Prostate gland (tissue), 2 donors: ENCODE measurements around the gene UMODL1. TPM values are rescaled to one million over a fixed set of nuclear protein-coding genes. Genes with fewer than 3 reads are reported as not detected.
"Not testable (repeated sequence)": the region's sequence is repeated elsewhere in the genome, so short reads cannot be mapped to it uniquely, and the experiment has no call there.

Experiments used
- DNase-seq: peaks from one replicate; pipeline ENCODE4 v3.0.0-alpha.2; 2019; ENCODE audit warnings: low spot score
- H3K27ac ChIP-seq, 2 donors: fragments of 200-600 bp; sonication (generic); 2 replicates each; pipeline ENCODE4 v1.5.1; 2017 to 2019
- H3K27me3 ChIP-seq: fragments of 200-600 bp; sonication (generic); replicated peaks from 2 replicates; pipeline ENCODE4 v1.5.1; 2019; ENCODE audit not compliant: insufficient read depth
- H3K36me3 ChIP-seq, 2 donors: fragments of 200-600 bp; sonication (generic); 1 replicate in 1 of 2; 2 replicates in 1 of 2; pipeline versions ENCODE4 v1.5.1 to v1.8.1; 2017 to 2019
- H3K4me1 ChIP-seq: fragments of 200-600 bp; sonication (generic); replicated peaks from 2 replicates; pipeline ENCODE4 v1.5.1; 2019
- H3K4me3 ChIP-seq, 2 donors: fragments of 200-600 bp; sonication (generic); 2 replicates each; pipeline ENCODE4 v1.5.1; 2017 to 2019
- H3K9me3 ChIP-seq: fragments of 200-600 bp; sonication (generic); 2 replicates; pipeline ENCODE4 v1.5.1; 2017
- POLR2A ChIP-seq: fragments of 450-650 bp; IDR thresholded peaks from one replicate; pipeline ENCODE4 v1.6.1; 2016; ENCODE audit warnings: antibody characterized with exemption, mild to moderate bottlenecking
- POLR2AphosphoS5 ChIP-seq: sonication (generic); formaldehyde crosslinking; IDR thresholded peaks from one replicate; pipeline ENCODE4 v1.6.1; 2017; ENCODE audit warnings: antibody characterized with exemption
- WGBS: methylation state at CpG from one replicate; pipeline ENCODE4 v1.1.5; 2018; 5-methylcytosine and 5-hydroxymethylcytosine counted together
- intact Hi-C: fragments of 100-400 bp; cut with DNase I; formaldehyde crosslinking; loops from one replicate; pipeline ENCODE4 v1.14.2; 2022
- total RNA-seq, 2 donors: library from RNA; depleted of rRNA; stranded (reverse); fragments of >200 nt; gene quantifications; one replicate each; pipeline ENCODE4 v1.1.0, GENCODE V29; 2016
- TF ChIP-seq, protein P1 (sequence below), 4 experiments: fragments of 200-600 bp in 2 of 4; fragments of 450-650 bp in 2 of 4; sonication (generic) in 2 of 4; IDR thresholded peaks; 1 replicate in 3 of 4; 2 replicates in 1 of 4; pipeline ENCODE4 v1.5.1; 2016 to 2019; ENCODE audit warnings: antibody characterized with exemption in 4 of 4, mild to moderate bottlenecking in 2 of 4, moderate library complexity in 2 of 4

UMODL1 gene
- total RNA-seq, 2 donors from 2014 or later, result 0.14 to 0.57 TPM

DNA sequence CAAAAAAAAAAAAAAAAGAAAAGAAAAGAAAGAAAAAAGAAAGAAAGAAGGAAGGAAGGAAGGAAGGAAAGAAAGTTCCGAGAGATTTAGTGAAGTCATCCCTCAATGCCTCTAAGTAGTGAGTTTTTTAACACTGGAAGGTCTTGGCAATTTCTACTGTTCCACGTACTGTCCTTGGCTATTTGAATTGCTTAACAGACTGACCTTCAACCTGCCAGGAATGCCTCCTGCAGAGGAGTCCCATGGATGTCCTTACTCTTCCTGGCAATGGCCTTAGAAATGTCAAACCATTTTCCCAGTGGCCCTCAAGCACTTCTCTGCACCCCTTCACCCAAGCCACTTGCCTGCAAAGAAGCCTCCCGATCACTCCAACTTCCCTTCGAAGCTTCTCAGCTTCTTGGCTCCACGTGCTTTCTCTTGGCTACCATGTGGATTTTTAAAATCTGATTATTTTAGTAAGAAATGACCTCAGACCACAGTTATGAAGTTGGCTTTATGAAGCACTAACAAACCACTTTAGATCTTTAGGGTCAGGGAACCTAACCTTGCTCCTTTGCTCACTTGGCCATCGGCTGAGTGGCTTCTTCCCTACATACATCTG lies 104.1 kb downstream of the UMODL1 start:
- TF ChIP-seq, protein P1, sequence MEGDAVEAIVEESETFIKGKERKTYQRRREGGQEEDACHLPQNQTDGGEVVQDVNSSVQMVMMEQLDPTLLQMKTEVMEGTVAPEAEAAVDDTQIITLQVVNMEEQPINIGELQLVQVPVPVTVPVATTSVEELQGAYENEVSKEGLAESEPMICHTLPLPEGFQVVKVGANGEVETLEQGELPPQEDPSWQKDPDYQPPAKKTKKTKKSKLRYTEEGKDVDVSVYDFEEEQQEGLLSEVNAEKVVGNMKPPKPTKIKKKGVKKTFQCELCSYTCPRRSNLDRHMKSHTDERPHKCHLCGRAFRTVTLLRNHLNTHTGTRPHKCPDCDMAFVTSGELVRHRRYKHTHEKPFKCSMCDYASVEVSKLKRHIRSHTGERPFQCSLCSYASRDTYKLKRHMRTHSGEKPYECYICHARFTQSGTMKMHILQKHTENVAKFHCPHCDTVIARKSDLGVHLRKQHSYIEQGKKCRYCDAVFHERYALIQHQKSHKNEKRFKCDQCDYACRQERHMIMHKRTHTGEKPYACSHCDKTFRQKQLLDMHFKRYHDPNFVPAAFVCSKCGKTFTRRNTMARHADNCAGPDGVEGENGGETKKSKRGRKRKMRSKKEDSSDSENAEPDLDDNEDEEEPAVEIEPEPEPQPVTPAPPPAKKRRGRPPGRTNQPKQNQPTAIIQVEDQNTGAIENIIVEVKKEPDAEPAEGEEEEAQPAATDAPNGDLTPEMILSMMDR (IDR thresholded peaks at IDR 0.05), result no peak
- no peak for TF ChIP-seq POLR2A
- no peak for TF ChIP-seq POLR2AphosphoS5
- Histone ChIP-seq H3K36me3 (no peaks in the 10 kb centered on the region), H3K9me3 (no peaks in the 10 kb centered on the region), H3K4me1 (no peaks in the 10 kb centered on the region), H3K27ac (no peak overlapping the region), H3K4me3 (no peak overlapping the region), H3K27me3 (no peaks in the 10 kb centered on the region)
- intact Hi-C loops, result no loop called here
- WGBS, result 80% methylated on average over 6 of the region's 6 CpGs
- no peak for DNase-seq

DNA sequence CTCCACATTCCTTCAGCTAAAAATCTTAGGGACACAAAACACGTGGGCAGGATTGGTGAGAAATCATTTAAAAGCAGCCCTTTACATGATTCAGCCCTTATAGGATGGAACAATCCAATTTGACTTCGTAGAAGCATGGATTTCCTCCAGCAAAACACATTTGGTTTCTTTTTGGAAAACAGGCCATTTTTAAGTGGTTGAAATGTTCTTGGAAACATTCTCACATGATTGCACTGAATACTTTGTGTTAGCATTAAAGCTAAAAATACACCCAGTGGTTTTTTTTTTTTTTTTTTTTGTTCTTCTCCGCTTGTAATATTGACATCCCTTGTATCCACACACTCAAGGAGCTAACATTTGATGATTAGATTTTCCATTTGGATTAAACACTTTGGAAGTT lies 105.7 kb downstream of the UMODL1 start:
- Histone ChIP-seq H3K36me3 (no peaks in the 10 kb centered on the region), H3K9me3 (no peaks in the 10 kb centered on the region), H3K4me1 (no peaks in the 10 kb centered on the region), H3K27me3 (no peaks in the 10 kb centered on the region), H3K4me3 (no peak overlapping the region), H3K27ac (no peak overlapping the region)
- TF ChIP-seq, protein P1 (IDR thresholded peaks at IDR 0.05), result no peak
- no peak for TF ChIP-seq POLR2AphosphoS5
- no peak for TF ChIP-seq POLR2A
- 40% methylated on average over 3 of the region's 3 CpGs for WGBS
- intact Hi-C loops, result no loop called here
- no peak for DNase-seq

DNA sequence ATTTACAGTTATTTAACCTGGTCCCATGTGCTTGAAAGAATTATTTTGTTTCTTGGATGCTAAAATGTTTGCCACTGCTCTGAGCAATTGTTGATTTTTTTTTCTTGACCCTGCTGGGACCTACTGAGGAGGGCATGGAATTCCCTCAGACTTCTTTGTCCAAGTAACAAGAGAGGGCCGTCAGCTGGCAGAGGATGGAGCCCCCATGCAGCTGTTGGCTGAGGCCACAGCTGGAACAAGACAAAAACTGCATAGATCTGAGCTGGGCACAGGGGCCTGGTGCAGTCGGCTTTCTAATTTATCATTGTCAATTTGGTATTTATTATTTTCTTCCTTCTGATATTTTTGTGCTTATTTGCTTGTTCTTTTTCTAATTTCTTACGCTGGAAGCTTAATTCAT lies 108.2 kb downstream of the UMODL1 start:
- intact Hi-C loops, result no loop called here
- Histone ChIP-seq H3K9me3 (no peaks in the 10 kb centered on the region), H3K36me3 (no peaks in the 10 kb centered on the region), H3K27me3 (no peaks in the 10 kb centered on the region), H3K4me3 (no peak overlapping the region), H3K4me1 (no peaks in the 10 kb centered on the region), H3K27ac (no peak overlapping the region)
- TF ChIP-seq, protein P1 (IDR thresholded peaks at IDR 0.05), result no peak
- no peak for TF ChIP-seq POLR2AphosphoS5
- TF ChIP-seq POLR2A, result no peak
- DNase-seq, result no peak
- WGBS, result 64% methylated on average over 3 of the region's 3 CpGs

DNA sequence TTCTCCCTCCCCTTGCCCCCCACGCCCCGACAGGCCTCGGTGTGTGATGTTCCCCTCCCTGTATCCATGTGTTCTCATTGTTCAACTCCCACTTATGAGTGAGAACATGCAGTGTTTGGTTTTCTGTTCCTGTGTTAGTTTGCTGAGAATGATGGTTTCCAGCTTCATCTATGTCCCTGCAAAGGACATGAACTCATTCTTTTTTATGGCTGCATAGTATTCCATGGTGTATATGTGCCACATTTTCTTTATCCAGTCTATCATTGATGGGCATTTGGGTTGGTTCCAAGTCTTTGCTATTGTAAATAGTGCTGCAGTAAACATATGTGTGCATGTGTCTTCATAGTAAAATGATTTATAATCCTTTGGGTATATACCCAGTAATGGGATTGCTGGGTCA lies 108.9 kb downstream of the UMODL1 start:
- H3K4me1 ChIP-seq, DNase-seq, H3K36me3 ChIP-seq, intact Hi-C loops, H3K27ac ChIP-seq, H3K27me3 ChIP-seq, H3K4me3 ChIP-seq, H3K9me3 ChIP-seq: not testable (repeated sequence)
- WGBS, result 69% methylated on average over 3 of the region's 3 CpGs

DNA sequence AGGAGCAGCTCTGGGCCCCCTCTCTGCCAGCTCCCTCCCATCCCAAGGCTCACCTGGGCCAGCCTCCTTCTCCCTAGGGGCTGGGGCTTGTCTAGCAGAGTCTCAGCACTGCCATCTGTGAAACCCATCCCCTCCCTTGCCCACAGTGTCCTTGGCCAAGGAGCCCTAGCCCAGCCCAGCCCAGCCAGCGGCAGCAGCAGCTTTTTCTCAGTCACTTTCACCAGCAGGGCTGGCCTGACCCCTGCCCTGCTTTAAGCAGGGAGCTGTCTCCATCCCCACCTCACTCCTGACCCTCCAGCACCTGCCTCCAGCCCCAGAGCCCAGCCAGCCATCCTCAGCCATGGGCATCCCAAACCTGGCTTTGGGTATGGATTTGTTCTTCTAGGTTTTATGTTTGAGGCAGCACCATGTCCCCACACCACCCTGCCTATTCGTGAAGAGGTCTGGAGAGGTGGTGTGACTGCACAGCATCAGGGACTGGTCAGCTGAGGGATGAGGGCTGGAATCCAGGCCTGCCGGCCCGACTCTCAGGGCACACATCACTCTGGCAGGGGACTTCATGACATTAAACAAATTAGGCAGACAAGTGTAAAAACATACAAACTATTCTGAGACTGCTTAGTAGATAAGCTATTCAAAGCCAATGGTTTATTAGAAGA lies 111.7 kb downstream of the UMODL1 start:
- WGBS, result 88% methylated on average over 4 of the region's 4 CpGs
- no peaks in the 10 kb centered on the region for H3K9me3 ChIP-seq
- TF ChIP-seq POLR2AphosphoS5, result no peak
- TF ChIP-seq, protein P1 (IDR thresholded peaks at IDR 0.05), result no peak
- TF ChIP-seq POLR2A, result no peak
- no peaks in the 10 kb centered on the region for H3K36me3 ChIP-seq
- DNase-seq, result no peak
- H3K27ac ChIP-seq, result no peak overlapping the region
- no peaks in the 10 kb centered on the region for H3K4me1 ChIP-seq
- H3K27me3 ChIP-seq, result no peaks in the 10 kb centered on the region
- H3K4me3 ChIP-seq, result no peak overlapping the region
- intact Hi-C loops, result no loop called here
